ENCODE results near the gene IRF2.

IRF2 gene

DNA sequence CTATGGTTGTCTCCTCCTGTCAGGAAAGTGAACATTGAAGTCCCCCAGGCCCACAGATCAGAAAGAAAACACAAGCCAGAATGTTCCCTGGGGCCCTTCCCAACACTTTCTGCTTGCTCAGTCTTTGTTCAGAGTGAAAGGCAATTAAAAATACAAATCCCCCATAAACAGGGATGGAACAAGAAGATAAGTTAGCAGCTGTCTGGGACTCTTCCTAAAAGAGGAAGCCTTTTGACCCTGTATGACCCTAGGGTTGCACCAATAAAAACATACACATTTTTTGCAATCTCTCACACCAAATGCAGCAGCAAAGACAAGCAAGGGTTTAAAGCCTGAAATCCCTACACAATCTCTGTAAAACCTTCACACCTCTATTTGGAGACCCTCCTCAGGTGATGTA lies 22.6 kb downstream of the IRF2 start (continued):
- TF ChIP-seq, protein P1, sequence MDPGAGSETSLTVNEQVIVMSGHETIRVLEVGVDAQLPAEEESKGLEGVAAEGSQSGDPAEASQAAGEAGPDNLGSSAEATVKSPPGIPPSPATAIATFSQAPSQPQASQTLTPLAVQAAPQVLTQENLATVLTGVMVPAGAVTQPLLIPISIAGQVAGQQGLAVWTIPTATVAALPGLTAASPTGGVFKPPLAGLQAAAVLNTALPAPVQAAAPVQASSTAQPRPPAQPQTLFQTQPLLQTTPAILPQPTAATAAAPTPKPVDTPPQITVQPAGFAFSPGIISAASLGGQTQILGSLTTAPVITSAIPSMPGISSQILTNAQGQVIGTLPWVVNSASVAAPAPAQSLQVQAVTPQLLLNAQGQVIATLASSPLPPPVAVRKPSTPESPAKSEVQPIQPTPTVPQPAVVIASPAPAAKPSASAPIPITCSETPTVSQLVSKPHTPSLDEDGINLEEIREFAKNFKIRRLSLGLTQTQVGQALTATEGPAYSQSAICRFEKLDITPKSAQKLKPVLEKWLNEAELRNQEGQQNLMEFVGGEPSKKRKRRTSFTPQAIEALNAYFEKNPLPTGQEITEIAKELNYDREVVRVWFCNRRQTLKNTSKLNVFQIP (CRISPR knock-in tag; IDR thresholded peaks at IDR 0.05; ENCODE audit: borderline replicate concordance, low read depth) = no peak
- no peak for TF ChIP-seq TOX (CRISPR knock-in tag; IDR thresholded peaks at IDR 0.05; ENCODE audit: borderline replicate concordance)

DNA sequence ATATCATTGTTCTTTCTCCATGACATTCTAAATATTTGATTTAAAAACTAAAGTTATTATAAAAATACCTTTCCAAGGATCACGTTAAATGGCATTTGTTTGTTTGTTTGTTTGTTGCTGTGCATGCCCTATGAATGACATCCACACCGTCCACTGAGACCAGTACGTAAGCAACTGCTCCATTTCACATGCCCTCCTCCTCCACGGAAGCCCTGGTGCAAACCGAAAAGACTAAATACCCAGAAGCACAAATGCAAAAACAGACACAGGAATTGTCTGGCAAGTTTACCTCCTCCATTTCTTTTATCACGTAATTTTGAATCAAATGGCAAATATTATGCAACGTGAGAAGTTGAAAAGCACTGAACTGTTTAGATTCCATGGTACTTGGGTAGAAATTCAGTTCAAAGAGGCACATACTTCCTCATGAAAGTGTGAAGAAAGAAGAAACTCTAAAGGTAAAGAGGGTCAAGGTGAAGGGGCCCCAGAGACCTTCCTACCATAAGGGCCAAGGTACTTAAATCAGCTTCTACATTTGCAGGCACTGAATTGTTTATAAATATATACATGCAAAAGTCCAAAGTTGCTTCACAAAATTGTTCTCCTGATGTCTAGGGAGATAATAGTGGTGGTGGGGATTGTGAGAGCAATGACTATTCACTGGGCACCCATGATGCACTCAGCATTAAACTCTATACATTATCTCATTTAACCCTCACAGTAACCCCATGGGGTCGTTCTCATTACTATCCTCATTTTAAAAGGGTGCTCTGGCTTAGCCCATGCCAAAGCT lies 23.4 kb downstream of the IRF2 start:
- TF ChIP-seq, protein P2, sequence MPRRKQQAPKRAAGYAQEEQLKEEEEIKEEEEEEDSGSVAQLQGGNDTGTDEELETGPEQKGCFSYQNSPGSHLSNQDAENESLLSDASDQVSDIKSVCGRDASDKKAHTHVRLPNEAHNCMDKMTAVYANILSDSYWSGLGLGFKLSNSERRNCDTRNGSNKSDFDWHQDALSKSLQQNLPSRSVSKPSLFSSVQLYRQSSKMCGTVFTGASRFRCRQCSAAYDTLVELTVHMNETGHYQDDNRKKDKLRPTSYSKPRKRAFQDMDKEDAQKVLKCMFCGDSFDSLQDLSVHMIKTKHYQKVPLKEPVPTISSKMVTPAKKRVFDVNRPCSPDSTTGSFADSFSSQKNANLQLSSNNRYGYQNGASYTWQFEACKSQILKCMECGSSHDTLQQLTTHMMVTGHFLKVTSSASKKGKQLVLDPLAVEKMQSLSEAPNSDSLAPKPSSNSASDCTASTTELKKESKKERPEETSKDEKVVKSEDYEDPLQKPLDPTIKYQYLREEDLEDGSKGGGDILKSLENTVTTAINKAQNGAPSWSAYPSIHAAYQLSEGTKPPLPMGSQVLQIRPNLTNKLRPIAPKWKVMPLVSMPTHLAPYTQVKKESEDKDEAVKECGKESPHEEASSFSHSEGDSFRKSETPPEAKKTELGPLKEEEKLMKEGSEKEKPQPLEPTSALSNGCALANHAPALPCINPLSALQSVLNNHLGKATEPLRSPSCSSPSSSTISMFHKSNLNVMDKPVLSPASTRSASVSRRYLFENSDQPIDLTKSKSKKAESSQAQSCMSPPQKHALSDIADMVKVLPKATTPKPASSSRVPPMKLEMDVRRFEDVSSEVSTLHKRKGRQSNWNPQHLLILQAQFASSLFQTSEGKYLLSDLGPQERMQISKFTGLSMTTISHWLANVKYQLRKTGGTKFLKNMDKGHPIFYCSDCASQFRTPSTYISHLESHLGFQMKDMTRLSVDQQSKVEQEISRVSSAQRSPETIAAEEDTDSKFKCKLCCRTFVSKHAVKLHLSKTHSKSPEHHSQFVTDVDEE (CRISPR knock-in tag; IDR thresholded peaks at IDR 0.05) = no peak
- TF ChIP-seq ARNTL (CRISPR knock-in tag; IDR thresholded peaks at IDR 0.05; ENCODE audit: borderline replicate concordance, low read depth) (no peak), BACH2 (CRISPR knock-in tag; IDR thresholded peaks at IDR 0.05; ENCODE audit: borderline replicate concordance) (no peak), ZFP3 (CRISPR knock-in tag; IDR thresholded peaks at IDR 0.05) (no peak), ZC3H10 (CRISPR knock-in tag; IDR thresholded peaks at IDR 0.05) (no peak), GLIS3 (CRISPR knock-in tag; IDR thresholded peaks at IDR 0.05) (no peak)
- TF ChIP-seq, protein P3, sequence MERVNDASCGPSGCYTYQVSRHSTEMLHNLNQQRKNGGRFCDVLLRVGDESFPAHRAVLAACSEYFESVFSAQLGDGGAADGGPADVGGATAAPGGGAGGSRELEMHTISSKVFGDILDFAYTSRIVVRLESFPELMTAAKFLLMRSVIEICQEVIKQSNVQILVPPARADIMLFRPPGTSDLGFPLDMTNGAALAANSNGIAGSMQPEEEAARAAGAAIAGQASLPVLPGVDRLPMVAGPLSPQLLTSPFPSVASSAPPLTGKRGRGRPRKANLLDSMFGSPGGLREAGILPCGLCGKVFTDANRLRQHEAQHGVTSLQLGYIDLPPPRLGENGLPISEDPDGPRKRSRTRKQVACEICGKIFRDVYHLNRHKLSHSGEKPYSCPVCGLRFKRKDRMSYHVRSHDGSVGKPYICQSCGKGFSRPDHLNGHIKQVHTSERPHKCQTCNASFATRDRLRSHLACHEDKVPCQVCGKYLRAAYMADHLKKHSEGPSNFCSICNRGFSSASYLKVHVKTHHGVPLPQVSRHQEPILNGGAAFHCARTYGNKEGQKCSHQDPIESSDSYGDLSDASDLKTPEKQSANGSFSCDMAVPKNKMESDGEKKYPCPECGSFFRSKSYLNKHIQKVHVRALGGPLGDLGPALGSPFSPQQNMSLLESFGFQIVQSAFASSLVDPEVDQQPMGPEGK (CRISPR knock-in tag; IDR thresholded peaks at IDR 0.05; ENCODE audit: borderline replicate concordance) = no peak
- TF ChIP-seq, protein P4, sequence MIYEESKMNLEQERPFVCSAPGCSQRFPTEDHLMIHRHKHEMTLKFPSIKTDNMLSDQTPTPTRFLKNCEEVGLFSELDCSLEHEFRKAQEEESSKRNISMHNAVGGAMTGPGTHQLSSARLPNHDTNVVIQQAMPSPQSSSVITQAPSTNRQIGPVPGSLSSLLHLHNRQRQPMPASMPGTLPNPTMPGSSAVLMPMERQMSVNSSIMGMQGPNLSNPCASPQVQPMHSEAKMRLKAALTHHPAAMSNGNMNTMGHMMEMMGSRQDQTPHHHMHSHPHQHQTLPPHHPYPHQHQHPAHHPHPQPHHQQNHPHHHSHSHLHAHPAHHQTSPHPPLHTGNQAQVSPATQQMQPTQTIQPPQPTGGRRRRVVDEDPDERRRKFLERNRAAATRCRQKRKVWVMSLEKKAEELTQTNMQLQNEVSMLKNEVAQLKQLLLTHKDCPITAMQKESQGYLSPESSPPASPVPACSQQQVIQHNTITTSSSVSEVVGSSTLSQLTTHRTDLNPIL (CRISPR knock-in tag; IDR thresholded peaks at IDR 0.05; ENCODE audit: low read depth) = no peak
- no peak for ATAC-seq

DNA sequence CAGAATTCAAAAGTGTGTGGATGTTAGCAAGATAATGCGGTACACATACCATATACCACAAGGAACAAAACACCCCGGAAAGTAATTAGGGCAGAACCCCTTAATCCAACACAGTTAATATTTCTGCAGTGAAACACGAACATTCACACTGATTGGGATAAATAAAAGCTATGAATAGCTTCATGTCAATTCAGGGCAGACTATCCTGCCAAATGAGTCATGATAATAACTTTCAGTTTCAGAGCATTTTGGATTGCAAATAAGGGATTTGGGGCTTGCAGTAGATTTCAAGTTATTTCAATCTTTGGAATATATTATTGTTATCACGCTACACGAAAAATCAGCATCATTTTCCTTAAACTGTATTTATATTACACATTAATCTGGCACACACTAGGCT lies 24.3 kb downstream of the IRF2 start:
- ATAC-seq = peak; percentile 45
- TF ChIP-seq, protein P3 (CRISPR knock-in tag; IDR thresholded peaks at IDR 0.05; ENCODE audit: borderline replicate concordance) = no peak
- TF ChIP-seq ZNF70 (CRISPR knock-in tag; IDR thresholded peaks at IDR 0.05) = no peak
- TF ChIP-seq ZFP30 (CRISPR knock-in tag; IDR thresholded peaks at IDR 0.05) = no peak
- no peak for TF ChIP-seq PPARA (CRISPR knock-in tag; IDR thresholded peaks at IDR 0.05; ENCODE audit: borderline replicate concordance)
- no peak for TF ChIP-seq ZNF8 (CRISPR knock-in tag; IDR thresholded peaks at IDR 0.05)
- TF ChIP-seq ESRRG (CRISPR knock-in tag; IDR thresholded peaks at IDR 0.05) = no peak
- no peak for TF ChIP-seq SNAI2 (CRISPR knock-in tag; IDR thresholded peaks at IDR 0.05)
- TF ChIP-seq TOX (CRISPR knock-in tag; IDR thresholded peaks at IDR 0.05; ENCODE audit: borderline replicate concordance) = no peak

DNA sequence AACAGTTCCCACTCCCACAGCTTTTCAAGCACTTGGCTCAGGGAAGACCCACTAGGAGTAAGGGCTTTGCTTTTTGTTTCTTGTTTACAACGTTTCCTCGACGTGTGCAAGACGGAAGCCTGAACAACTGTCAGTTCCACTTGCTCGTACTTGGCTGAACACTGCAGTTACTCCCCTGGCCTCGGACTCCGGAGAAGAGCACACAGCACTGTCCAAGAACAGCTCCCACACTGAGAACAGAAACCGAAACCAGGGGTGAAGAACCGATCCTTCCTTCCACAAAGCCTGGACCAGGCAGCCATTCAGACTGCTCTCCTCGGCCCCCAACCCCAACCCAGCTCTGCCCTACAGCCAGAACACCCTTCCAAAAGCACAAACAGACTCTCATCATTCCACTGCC lies 25.5 kb downstream of the IRF2 start:
- ATAC-seq = no peak
- TF ChIP-seq ESRRG (CRISPR knock-in tag; IDR thresholded peaks at IDR 0.05) = no peak
- TF ChIP-seq RARB (CRISPR knock-in tag; IDR thresholded peaks at IDR 0.05) = no peak
- no peak for TF ChIP-seq ISL1 (CRISPR knock-in tag; IDR thresholded peaks at IDR 0.05)
- TF ChIP-seq, protein P4 (CRISPR knock-in tag; IDR thresholded peaks at IDR 0.05; ENCODE audit: low read depth) = no peak
- no peak for TF ChIP-seq PPARA (CRISPR knock-in tag; IDR thresholded peaks at IDR 0.05; ENCODE audit: borderline replicate concordance)
